Measurements from ENCODE around the gene BMPR1A.

BMPR1A gene

DNA sequence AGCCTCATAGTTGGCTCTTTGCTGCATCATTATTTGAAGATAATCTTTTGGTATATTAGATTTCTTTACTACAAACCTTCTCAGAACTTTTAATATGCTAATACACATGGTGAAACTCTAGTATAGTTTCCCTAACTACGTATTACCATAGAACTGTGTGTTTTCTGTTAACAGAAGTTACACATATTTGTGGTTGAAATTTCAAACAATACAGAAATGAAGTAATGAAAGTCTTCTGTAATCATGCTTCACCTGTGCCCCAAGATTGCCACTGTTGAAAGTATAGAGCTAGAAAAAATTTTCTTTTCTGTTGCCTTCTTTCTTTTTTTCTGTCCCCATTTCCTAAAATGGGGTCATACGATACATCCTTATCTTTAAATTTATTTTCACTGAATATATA is 9.1 kb downstream of the BMPR1A start:
- DNase-seq (ENCODE audit: low read depth in 2 of 2) = no peak

- DNase-seq (ENCODE audit: low read depth in 2 of 2) = no peak
These were observed 12.1 kb downstream of the BMPR1A start for GRCh38 chr10:86768412-86769062.

DNA sequence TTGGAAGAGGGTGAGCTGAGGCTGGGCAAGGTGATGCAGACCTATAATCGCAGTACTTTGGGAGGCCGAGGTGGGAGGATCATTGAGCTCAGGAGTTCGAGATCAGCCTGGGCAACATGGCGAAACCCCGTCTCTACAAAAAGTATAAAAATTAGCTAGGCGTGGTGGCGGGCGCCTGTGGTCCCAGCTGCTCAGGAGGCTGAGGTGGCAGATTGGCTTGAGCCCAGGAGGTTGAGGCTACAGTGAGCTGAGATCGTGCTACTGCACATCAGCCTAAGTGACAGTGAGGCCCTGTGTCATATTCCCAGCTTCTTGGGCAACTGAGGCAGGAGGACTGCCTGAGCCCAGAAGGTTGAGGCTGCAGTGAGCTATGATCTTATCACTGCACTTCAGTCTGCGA is 13.6 kb downstream of the BMPR1A start:
- DNase-seq (ENCODE audit: low read depth in 2 of 2) = no peak

- no peak for DNase-seq (ENCODE audit: low read depth in 2 of 2)
These were observed 14.1 kb downstream of the BMPR1A start for GRCh38 chr10:86770412-86770960.

- no peak for DNase-seq (ENCODE audit: low read depth in 2 of 2)
These were observed 17.1 kb downstream of the BMPR1A start for GRCh38 chr10:86773498-86773897.

GRCh38 chr10:86775056-86775869 is 18.8 kb downstream of the BMPR1A start:
- no peak for DNase-seq (ENCODE audit: low read depth in 2 of 2)

GRCh38 chr10:86775870-86776180 is 19.4 kb downstream of the BMPR1A start:
- DNase-seq (ENCODE audit: low read depth in 2 of 2) = no peak

GRCh38 chr10:86779220-86780017 is 23.0 kb downstream of the BMPR1A start:
- DNase-seq (ENCODE audit: low read depth in 2 of 2) = no peak

DNA sequence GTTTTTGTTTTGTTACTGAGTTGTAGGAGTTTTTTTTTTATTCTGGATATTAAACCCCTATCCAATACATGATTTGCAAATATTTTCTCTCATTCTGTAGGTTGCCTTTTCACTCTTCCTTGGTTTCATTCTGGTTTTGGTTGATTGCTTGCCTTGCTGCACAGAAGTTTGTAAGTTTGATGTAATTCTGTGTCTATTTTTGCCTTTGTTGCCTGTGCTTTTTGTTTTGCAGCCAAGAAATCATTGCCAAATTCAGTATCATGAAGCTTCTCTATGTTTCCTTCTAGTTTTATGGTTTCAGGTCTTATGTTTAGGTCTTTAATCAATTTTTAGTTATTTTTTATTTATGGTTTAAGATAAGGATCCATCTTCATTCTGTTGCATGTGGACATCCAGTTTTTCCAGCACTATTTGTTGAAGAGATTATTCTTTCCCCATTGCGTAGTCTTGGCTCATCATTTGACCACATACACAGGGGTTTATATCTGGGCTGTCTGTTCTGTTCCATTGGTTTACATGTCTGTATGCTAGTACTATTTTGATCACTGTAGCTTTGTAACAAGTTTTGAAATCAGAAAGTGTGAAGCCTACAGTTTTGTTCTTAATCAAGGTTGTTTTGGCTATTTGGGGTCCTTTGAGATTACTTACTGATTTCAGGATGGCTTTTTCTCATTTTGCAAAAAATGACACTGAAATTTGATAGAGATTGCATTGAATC is 26.4 kb downstream of the BMPR1A start:
- DNase-seq (ENCODE audit: low read depth in 2 of 2) = no peak

GRCh38 chr10:86785037-86785436 is 28.6 kb downstream of the BMPR1A start:
- no peak for DNase-seq (ENCODE audit: low read depth in 2 of 2)

DNA sequence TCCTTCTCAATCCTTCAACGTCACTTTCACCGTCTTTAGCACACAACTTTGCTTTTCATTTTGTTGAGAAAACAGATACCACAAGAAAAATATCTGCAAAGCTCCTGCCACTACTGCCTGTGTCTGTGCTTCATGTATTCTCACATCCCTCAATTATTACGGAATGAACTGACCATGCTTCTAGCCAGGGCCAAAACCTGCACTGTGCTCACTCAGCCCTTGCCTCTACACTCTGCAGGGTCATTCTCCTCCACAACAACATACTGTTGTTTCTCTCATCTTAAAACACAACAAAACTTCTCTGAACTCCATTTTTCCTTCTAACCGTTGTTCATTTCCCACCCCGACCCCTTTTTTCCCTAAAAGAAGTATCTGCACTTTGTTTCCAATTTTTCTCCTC is 29.5 kb downstream of the BMPR1A start:
- DNase-seq (ENCODE audit: low read depth in 2 of 2) = no peak

DNA sequence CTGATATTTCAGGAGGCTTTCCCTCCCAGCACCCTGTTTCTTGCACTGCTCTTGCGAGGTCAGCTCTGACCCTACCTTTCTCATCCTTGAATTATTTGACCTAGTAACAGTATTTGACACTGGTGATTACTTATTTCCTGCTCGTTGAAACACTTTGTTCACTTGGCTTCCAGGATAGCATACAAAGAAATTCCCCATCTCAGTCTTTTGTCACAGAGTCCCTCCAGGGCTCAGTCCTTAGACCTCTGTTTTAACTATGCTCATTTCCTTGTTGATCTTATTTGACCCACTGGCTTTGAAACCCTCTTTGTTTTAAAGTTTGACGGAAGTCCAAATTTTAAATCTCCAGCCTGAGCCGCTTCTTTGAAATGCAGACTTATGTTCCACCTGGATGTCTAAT is 29.9 kb downstream of the BMPR1A start:
- DNase-seq (ENCODE audit: low read depth in 2 of 2) = no peak

GRCh38 chr10:86790394-86790793 is 34.0 kb downstream of the BMPR1A start:
- no peak for DNase-seq (ENCODE audit: low read depth in 2 of 2)

GRCh38 chr10:86792461-86793167 is 36.2 kb downstream of the BMPR1A start:
- DNase-seq (ENCODE audit: low read depth in 2 of 2) = no peak

- DNase-seq (ENCODE audit: low read depth in 2 of 2) = no peak
These were observed 37.3 kb downstream of the BMPR1A start for GRCh38 chr10:86793696-86794095.

DNA sequence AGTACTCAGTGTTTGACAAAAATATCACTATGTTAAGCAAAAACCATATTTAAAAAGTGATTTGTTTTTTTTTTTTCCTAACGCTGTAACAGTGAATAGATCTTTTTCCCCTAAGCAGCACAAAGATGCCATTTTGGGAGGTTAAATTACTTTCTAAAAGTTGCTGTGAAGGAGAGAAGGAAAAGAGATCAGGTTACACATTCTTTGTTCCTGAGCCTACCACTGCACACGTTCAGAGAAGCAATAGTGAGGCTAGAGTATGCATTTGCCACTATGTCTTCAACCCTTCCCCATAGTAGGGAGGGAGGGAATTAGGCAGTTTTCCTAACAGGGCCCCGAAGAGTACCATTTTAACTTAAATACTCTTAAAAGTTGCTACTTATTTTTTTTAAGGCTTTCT is 38.9 kb downstream of the BMPR1A start:
- DNase-seq (ENCODE audit: low read depth in 2 of 2) = no peak

DNA sequence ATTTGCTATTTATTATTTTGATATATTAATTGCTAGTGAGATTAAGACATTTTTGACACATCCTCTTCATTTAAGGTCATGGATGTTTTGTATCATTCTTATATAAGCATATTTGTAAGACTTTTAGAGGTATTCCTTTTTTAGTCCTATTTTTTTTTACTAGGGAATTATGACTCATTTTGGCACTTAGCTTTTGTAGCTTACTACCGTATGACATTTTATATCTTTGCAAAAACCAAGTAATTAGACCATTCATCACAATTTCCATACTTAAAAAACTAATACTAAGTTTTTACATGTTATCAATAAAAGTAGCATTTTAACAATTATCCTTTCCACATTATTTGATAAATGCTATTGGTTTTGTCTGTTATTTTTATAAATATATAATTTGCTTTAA is 41.6 kb downstream of the BMPR1A start:
- DNase-seq (ENCODE audit: low read depth in 2 of 2) = no peak

DNA sequence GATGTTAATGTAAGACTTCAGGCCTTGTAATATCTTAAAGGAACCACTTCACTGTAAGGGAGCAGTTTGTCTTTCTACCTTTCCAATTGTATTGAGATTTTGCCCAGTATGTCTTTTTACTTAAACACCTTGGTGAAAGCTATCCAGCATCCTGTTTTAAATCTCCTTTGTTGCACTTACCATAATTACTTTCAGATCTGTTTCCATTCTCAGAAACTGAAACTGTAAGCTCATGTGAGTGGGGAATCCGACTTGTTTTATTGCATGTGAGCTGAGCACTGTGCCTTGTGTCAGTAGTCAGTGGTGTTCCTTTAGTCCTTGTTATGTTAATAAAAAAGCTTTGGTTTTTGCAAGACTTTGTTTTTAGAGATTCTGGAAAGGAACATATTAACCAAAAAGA is 42.2 kb downstream of the BMPR1A start:
- DNase-seq (ENCODE audit: low read depth in 2 of 2) = no peak

DNA sequence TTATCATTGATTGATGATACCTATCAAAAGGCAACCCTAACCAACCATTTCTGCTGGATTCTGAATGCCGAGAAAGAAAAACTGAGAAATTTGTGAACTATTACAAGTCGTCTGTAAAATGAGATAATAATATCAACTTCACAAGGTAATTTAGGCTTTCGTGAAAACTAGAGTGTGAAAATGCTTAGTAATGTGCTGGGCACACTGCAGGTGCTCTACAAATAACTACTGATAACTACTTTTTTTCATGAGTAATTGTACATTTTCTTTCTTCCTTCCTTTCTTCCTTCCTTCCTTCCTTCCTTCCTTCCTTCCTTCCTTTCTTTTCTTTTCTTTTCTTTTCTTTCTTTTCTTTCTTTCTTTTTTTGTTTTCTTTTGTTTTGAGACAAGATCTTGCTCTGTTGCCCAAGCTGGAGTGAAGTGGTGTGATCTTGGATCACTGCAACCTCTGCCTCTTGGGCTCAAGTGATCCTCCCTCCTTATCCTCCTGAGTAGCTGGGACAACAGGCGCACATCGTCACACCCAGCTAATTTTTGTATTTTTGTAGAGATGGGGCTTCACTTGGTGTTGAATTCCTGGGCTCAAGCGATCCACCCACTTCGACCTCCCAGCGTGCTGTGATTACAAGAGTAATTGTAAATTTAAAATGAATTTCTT is 42.9 kb downstream of the BMPR1A start:
- DNase-seq (ENCODE audit: low read depth in 2 of 2) = no peak

DNA sequence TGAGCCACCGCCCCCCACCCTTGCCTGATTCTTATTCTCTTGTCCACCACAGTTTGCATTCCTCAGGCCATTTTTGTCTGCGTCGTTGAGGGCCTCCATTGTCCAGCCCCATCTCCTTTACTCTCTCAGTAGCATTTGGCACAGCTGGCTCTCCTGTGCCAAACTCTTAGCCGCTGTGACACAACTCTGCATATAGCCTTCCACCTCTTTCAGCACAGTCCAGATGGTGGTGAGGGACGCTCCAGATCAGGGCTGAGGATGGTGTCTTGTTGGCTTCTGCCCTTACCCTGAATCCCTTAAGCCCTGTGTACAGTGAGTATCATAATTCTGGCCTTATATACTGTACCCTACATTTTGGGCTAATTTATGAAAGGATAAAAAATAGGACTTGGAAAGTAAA is 45.6 kb downstream of the BMPR1A start:
- DNase-seq (ENCODE audit: low read depth in 2 of 2) = no peak

Data from stimulated activated CD8-positive, alpha-beta memory T cell treated with anti-CD3 and anti-CD28 coated beads, Interleukin-7, amount 100 ng/mL, for 1 hour (primary cell).